HG03521 (cell line): Measurements from ENCODE around the gene KRTAP10-1.

Experiments used
- ATAC-seq: cut with Tn5 transposase; IDR thresholded peaks from one replicate; pipeline ENCODE4 v1.9.1; 2021; ENCODE audit warnings: mild to moderate bottlenecking, moderate library complexity; ENCODE audit not compliant: unreplicated experiment

Gene KRTAP10-1

DNA sequence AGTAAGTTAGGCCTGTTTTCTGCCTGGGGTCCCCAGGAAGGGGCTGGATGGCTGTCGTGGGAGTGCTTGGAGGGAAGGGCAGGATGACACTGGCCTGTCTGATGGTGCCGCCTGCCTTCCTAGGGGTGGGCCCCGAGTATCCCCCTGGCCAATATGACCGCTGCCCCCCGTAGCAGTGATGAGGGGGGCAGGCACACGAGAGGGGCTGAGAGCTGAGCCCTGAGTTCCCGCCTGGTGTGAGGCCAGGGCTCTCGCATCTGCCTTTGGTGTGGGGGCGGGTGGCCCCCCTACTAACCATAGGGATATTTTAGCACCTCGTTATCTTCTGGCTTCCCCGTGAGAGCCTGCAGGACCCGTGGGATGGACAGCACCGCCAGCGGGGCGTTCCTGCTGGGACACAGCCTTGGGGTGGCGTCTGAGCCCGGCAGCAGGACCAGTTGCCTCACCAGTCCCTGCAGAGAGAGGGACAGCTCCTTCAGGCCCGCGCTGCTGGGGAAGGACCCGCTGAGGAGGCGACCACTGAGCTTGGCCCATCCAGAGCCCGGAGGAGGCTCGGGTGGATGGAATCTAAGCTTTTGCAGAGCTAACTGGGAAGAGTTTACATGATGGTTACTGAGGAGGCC is 10.4 kb downstream of the KRTAP10-1 start:
- ATAC-seq, result no peak

DNA sequence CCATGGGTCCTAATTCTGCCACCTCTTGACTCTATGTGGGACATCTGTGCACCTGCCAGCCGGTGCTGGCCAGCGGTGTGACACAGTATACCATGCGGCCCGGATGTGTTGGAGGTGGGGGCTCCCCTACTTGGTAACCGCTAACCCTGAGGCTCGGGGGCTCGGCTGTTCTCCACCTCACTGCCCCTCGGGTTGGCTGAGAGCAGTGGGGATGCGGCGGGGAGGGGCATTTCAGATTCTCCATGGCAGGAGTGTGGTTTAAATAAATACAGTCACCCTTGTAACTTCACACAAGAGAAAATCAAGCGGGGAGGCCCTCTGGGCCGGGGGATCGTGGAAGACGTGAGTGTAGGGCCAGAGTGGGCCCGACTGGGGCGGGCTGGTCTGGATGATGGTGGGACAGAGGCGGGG is 11.0 kb downstream of the KRTAP10-1 start:
- no peak for ATAC-seq

DNA sequence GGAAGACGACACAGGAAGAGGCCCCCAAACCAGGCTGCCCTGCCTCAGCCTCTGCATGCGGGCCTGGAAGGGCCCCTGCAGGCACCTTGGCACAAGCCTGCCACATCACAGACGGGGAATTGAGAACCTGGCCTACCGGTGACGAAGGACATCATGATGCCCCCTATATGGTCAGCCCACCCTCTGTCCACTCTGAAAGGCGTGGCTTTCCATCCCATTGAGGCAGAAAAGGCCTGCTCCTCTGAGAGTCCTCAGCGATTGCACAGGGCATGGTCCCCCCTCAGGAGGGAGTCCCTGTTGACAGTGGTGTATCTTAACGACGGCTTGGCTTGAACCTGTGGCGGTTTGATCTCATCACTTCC is 11.4 kb downstream of the KRTAP10-1 start:
- ATAC-seq, result no peak

DNA sequence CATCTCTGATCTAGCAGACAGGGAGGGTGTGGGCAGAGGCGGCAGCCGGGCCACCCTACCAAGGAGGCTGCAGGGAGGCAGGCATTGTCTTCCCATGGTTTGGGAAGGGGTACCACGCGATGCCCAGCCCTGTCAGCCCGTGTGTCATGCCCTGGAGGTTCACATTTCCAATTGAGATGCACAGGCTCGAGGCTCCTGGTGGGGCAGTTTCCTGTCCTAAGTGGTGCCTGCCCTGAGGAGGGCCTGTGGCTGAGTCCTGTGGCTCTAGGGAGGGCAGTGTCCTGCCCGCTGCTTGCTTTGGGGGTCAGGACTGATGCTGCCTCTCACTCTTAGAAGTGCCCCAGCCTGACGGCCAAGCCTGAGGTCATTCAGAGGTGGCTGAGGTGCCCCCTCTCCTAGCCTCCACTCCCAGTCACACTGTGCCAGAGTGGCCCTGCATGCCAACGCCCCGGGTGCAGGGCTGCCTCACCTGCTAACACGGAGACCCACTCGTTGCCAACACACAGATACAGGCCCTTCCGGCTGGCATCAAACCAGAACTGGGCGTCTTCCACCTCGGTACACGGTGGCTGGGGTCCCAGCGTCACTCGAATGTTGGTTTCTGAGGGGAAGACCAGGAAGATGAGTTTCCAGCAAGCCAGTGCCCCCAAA is 11.9 kb downstream of the KRTAP10-1 start:
- no peak for ATAC-seq

DNA sequence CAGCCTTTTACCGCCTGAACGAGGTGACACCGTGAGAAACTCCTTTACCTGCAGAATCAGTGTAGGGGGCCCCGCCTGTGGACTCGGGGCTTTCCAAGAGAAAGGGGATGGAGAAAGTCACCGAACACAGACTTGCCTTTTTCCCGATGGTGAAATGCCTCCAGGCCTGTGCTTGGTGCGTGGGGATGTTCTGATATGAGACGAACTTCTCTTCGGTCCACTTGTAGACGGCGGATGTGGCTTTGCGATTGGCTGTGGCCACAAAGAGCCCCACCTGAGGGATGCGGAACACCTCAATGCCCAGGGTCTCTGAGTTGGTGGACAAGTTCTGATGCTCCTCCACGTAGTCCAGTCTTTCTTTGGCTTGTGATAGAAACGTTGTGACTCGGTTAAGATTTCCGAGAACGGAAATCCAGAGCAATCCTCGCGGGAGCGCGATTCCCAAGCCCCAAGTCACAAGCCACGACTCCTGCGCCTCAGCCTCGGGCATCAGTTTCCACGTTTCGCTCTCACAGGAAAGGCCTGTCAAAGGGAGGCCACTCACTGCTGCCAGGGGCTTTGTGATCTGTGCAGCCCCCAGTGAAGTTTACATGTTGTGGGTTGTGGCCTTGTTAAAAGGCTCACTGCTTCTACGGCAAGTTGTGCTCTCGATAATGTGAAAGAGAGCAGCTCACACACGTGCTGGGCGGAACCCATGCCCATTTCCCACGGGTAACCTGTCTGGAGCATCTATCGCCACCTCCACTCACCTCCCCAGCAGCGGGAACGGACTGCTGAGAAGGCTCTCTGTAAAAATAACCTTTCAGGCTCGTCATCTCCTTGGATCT is 12.6 kb downstream of the KRTAP10-1 start:
- ATAC-seq, result no peak

DNA sequence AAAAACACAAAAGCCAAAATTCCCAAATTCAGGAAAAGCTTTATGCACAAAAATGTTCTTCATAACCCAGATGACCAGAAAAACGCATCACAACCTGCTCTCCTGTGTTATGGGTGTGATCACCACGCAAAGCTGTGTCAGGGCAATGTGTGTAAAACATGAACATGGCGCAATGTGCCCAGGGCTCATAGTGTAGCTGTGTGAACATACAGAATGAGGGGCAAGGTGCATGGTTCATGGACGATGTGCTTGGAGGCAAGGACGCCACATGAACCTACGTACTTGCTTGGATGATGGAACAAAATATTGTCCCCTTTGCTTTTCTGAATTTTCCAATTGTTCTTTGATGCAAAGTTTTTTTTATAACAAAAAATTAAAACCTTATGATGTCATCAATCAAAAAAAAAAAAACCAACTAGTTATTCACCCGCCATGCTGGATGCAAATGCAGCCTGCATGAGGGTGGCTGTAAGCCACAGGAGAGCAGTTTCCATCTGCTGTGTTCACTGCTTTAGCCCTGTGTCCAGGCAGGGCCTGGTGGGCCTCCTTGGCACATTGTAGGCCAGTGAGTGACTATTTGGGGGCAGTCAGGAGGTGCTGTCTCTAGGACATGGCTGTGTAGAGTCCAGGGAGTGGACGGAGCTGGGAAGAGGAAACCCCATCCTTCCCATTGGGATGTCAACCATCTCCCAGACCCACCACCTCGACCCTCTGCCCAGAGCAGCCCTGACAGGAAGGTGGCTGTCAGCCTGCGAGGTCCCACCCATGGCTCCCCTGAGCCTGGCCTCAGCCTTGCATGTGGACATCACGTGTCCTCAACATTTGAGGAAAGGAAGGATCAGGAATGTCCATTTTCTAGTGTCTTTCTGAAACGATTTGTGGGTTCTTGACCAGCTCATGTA is 13.6 kb downstream of the KRTAP10-1 start:
- no peak for ATAC-seq

DNA sequence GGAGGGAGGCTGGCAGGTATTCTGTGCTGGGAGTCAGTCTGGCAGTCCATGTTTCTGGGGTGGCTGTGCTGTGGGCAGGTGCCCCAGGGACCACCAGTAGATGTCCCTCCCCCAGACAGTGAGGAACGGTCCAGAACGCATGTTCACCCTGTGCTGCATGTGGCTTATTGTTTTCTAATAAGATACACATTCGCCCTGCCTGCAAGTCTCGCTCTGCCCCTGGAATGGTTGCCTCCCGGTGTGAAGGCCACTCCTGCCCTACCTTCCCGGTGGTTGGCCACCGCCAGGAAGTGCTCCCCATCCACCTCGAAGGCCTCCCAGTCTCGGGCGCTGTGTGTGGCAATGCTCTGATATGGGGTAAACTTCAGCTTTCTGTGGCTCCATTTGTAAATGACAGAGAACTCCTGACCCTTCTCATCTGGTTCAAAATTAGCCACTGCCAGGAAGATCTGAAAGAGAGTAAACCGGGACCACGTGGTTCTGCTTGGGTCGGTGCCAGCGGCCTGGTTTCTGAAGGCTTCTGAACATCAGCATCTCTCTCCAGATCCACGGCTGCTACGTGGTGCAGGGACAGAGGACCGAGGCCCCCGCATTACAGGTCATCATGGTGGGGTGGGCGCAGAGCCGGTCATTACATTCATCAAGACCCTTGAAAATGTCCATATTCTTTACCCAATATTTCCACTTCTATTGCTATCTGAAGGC is 14.5 kb downstream of the KRTAP10-1 start:
- ATAC-seq, result no peak

DNA sequence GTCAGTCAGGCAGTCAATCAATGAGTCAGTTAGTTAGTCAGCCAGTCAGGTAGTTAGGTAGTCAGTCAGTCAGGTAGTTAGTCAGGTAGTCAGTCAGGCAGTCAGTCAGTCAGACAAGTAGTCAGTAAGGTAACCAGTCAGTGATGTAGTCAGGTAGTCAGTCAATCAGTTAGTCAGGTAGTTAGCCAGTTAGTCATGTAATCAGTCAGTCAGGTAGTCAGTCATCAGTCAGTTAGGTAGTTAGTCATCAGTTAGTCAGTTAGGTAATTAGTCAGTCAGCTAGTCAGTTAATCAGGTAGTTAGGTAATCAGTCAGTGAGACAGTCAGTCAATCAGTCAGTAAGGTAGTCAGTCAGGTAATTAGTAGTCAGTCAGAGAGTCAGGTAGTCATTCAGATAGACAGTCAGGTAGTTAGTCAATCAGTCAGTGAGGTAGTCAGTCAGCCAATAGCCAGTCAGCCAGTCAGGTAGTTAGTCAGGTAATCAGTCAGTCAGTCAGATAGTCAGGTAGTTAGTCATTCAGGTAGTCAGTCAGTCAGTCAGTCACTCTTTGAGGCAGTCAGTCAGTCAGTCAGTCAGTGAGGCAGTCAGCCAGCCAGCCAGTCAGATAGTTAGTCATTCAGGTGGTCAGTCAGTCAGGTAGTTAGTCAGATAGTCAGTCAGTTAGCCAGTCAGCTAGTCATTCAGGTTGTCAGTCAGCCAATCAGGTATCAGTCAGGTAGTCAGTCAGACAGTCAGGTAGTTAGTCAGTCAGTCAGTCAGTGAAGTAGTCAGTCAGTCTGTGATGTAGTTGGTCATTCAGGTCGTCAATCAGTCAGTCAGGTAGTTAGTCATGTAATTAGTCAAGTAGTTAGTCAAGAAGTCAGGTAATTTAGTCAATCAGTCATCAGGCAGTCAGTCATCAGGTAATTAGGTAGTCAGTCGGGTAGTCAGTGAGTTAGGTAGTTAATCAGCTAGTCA is 15.3 kb downstream of the KRTAP10-1 start:
- ATAC-seq, result no peak

DNA sequence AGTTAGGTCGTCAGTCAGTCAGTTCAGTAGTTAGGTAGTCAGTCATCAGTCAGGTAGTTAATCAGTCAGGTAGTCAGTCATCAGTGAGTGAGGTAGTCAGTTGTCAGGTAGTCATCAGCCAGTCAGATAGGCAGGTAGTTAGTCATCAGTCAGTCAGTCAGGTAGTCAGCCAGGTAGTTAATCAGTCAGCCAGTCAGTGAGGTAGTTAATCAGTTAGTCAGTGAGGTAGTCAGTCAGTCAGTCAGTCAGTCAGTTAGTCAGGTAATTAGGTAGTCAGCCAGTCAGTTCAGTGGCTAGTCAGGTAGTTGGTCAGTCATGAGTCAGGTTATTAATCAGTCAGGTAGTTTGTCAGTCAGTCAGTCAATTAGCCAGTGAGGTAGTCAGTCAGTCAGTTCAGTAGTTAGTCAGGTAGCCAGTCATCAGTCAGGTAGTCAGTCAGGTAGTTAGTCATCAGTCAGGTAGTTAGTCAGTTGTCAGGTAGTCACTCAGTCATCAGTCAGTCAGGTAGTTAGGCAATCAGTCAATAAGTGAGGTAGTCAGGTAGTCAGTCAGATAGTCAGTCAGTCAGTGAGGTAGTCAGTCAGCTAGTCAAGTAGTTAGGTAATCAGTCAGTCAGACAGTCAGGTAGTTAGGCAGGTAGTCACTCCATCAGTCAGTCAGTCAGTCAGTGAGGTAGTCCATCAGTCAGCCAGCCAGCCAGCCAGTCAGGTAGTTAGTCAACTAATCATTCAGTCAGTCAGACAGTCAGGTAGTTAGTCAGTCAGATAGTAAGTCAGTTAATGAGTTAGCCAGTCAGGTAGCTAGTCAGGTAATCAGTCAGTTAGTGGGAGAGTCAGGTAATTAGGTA is 16.2 kb downstream of the KRTAP10-1 start:
- ATAC-seq, result no peak

DNA sequence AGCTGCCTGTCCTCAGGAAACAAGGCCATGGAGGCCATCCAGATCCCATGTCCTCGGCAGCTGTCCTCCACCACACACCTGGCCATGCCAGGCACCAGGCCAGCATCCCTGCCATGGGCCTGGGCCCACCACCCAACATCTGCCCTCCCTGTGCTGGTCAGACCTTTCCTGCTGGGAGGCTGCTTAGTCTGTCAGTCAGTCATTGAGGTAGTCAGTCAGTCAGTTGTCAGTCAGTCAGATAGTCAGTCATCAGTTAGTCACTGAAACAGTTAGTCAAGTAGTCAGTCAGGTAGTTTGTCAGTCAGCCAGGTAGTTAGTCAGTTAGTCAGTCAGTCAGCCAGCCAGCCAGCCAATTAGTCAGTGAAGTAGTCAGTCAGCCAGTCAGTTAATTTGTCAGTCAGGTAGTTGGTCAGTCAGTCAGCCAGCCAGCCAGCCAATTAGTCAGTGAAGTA is 17.2 kb downstream of the KRTAP10-1 start:
- ATAC-seq, result no peak

DNA sequence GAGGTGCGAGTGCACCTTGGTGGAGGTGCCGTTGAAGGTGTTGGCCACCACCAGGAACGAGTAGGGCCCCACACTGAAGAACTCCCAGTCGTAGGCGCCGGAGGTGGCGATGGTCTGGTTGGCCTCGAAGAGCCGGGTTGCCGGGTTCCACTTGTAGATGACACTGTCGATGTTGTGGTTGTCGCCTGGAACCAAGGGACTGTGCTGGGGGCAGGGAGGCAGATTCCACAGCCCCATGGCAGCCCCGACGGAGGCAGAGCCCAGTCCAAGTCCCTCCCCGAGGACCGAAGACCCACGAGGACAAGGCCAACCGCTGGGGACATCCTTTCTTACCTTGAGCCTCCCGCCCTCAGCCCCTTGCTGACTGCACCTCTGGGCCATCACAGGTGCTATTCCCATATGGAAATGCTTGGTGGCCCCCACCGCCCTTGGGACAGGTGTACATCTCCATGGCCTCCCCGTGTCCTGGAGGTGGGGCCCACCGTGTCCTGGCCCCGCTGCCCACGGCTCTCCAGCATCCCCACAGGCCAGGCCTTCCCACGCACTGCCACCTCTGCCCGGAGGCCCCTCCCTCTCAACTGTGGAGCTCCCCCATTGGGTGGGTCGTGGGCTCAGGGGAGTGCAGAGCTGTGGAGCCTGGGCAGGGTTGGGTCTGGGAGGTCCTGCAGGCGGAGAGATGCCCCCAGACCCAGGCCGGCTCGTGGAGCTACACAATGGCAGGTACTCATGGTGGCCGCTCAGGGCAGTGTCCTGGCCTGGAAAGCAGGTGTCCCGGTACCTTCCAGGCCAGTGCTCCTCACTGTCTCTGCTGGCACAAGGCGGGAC is 17.9 kb downstream of the KRTAP10-1 start:
- no peak for ATAC-seq

DNA sequence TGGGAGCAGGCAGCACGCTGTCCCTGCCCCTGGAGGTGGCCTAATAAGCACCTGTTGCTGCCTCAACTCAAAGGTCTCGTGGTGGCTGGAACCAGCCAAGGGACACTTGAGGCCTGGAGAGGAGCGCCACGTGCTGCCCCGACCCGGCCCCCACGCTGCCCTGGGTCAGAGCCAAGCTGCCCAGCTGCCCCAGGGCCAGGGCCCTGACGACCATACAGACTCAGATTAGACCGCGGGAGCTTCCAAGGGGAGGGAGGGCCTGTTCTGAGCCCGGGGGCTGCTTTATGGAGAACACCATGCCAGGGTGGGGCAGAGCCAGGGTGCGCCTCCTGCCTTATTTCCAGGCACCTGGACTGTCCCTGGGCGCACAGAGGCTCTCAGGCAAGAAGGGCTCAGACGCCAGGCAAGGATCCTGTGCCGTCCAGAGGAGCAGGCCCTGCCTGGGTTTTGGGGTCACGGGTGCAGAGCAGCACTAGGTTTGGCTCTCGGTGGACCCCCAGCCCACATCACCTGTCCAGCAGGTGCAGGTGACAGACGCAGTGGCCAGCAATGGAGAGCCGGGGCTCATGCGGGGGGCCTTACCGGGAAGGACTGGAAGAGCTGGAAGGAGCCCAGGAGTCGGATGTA is 18.6 kb downstream of the KRTAP10-1 start:
- no peak for ATAC-seq

DNA sequence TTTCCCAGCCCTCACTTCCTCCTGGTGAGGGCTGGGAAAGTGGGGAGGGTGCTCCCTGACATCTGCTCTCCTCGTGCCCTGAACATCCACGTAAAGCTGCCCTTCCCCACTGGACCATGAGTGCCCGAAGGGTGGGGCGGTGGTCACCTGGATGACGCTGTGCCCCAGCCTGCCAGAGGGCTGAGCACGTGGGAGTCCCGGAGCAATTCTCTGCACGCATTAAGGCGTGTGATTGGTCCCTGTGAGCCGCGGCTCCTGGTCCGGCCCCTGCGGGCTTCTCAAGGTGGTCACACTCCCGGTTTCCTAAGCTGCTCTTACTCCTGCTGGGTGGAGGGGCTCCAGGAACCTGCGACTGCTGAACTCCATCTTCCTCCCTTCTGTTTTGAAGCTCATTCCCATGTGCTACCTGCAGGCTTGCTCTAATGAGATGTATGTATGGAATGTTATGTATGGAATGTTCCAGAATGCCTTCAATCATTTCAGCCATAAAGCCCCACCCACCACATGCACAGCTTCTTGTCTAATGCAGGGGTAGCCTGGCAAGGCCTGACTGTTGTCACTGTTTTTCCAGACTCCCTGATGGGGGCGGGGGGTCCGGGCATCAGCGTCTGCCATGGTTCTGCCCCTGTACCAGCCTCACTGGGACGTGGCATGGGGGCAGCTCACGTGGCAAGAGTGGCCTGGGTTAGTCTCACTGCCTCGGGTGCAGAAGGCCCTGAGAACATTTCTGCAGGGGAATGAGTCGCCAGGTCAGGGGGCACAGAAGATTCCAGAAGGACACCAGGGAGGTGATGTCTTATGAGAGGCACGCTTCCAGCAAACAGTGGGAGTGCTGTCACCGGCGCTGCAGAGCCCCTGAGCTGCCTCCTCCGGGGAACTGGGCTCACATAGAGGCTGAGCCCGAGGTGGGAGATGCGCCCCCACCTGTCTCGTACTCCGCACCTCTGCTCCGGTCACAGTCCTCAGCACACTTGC is 19.4 kb downstream of the KRTAP10-1 start:
- no peak for ATAC-seq

DNA sequence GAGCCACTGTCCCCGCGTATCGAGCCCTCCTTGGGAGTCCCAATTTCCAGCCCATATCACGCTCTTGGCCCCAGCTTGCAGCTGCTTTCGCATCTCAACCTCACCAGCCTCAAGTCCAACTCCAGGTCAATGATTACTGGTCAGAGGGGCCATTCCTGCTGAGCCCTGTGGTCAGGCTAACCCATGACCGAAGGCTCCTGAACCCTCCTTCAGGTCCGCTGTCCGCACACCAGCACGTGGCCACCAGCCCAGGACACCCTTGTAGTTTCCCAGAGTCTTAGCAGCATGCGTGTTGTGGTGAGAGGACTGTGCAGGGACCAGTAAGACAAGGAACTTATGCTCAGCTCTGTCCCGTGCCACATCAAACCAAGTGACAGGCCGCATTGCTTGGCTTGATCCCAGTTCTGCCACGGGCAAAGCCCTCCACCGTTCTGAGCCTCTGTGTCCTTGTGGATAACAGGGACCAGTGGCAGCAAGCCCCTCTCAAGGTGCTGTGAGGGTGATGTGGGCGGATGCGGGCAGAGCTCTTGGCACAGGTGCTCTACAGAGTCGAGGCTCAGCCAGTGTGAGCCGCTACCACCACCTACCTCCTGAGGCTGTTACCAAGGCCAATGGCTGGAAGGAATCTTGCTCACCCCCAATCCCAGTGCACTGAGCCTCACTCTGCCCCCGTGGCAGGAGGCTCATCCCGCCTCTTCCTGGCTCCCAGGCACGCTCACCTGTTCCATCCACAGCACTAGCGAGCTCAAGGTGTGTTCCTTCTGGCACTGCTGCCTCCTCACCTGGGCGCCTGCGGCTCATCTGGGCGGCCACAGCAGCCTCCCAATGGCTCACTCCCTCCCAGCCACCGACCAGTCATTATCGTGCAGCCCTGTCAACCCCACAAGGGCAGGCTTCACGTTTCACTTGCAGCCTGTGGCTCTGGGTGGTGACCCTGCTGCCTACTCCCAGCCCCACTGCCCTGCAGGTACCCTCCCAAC is 20.4 kb downstream of the KRTAP10-1 start:
- ATAC-seq, result no peak

DNA sequence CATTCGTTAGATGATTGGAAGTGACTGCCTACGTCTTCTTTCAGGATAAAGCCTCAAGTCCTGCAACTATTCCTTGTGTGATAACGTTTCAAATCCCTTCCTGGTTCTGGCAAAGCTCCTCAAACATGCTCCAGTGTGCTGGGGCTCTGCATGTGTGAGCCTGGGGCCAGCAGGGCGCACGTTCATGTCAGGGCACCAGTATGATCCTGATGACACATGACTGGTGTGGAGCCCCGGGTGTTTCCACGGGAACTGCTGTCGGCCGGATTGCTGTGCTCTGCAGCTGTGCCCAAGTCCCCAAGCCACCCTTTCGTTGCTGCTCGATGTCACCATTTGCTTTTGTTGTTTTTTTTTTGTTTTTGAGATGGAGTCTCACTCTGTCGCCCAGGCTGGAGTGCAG is 21.3 kb downstream of the KRTAP10-1 start:
- ATAC-seq, result no peak
